ENCODE data around the gene PTPN7.

The PTPN7 gene

DNA sequence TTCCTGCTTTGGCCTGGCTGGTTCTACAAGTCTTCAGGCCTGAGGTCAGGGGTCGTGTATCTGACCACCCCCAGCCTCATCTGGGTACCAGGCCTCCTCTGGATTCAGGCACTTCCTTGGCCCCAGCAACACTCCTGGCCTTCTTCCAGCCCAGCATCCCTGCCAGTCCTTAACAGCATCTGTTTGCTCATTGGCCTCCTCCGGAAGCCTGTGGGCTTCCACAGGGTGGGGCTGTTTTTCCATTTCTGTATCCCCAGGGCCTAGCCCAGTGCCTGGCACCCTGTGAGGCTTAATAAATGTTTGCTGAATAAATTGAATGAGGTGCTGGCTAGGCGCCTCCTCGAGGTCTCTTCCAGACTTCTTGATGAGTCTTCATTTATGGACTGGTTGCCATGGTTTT lies 59.2 kb downstream of the PTPN7 start:
- TF ChIP-seq, protein P1, sequence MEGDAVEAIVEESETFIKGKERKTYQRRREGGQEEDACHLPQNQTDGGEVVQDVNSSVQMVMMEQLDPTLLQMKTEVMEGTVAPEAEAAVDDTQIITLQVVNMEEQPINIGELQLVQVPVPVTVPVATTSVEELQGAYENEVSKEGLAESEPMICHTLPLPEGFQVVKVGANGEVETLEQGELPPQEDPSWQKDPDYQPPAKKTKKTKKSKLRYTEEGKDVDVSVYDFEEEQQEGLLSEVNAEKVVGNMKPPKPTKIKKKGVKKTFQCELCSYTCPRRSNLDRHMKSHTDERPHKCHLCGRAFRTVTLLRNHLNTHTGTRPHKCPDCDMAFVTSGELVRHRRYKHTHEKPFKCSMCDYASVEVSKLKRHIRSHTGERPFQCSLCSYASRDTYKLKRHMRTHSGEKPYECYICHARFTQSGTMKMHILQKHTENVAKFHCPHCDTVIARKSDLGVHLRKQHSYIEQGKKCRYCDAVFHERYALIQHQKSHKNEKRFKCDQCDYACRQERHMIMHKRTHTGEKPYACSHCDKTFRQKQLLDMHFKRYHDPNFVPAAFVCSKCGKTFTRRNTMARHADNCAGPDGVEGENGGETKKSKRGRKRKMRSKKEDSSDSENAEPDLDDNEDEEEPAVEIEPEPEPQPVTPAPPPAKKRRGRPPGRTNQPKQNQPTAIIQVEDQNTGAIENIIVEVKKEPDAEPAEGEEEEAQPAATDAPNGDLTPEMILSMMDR (conservative IDR thresholded peaks at IDR 0.05): no peak
- no peak overlapping the region for H3K27ac ChIP-seq
